GM19324 (cell line): ENCODE results near the gene HBP1.
"Not testable (repeated sequence)": the region's sequence is repeated elsewhere in the genome, so short reads cannot be mapped to it uniquely, and the experiment has no call there.

Source experiments
- ATAC-seq: cut with Tn5 transposase; IDR thresholded peaks from one replicate; pipeline ENCODE4 v1.9.1; 2021; ENCODE audit warnings: mild to moderate bottlenecking, moderate library complexity; ENCODE audit not compliant: unreplicated experiment, low FRiP score

HBP1 gene

GRCh38 chr7:107168233-107169119, at the start of gene HBP1:
Gene HBP1, plus strand, starts transcription at chr7:107169003. Its CDS starts 10,891 bp downstream, at chr7:107179894.
- ATAC-seq: peak; percentile 94

- no peak for ATAC-seq
Measured at GRCh38 chr7:107119376-107120105, 49.3 kb upstream of the HBP1 start.

GRCh38 chr7:107122486-107122911, 46.3 kb upstream of the HBP1 start:
- no peak for ATAC-seq

- ATAC-seq: no peak
Measured at GRCh38 chr7:107123392-107123791, 45.4 kb upstream of the HBP1 start.

- ATAC-seq: no peak
Measured at GRCh38 chr7:107125475-107125874, 43.3 kb upstream of the HBP1 start.

GRCh38 chr7:107128217-107128616, 40.6 kb upstream of the HBP1 start:
- no peak for ATAC-seq

GRCh38 chr7:107128748-107129147, 40.1 kb upstream of the HBP1 start:
- ATAC-seq: no peak

- no peak for ATAC-seq
Measured at GRCh38 chr7:107130487-107131220, 38.1 kb upstream of the HBP1 start.

- no peak for ATAC-seq
Measured at GRCh38 chr7:107133396-107133795, 35.4 kb upstream of the HBP1 start.

GRCh38 chr7:107138696-107139420, 29.9 kb upstream of the HBP1 start:
- ATAC-seq: no peak

GRCh38 chr7:107143875-107144274, 24.9 kb upstream of the HBP1 start:
- not testable (repeated sequence) for ATAC-seq

- no peak for ATAC-seq
Measured at GRCh38 chr7:107145067-107145838, 23.6 kb upstream of the HBP1 start.

- no peak for ATAC-seq
Measured at GRCh38 chr7:107147464-107148393, 21.1 kb upstream of the HBP1 start.

GRCh38 chr7:107148721-107149120, 20.1 kb upstream of the HBP1 start:
- no peak for ATAC-seq

GRCh38 chr7:107149863-107150262, 18.9 kb upstream of the HBP1 start:
- no peak for ATAC-seq

GRCh38 chr7:107150375-107151073, 18.3 kb upstream of the HBP1 start:
- no peak for ATAC-seq

GRCh38 chr7:107151538-107151937, 17.3 kb upstream of the HBP1 start:
- ATAC-seq: no peak

GRCh38 chr7:107152011-107152410, 16.8 kb upstream of the HBP1 start:
- ATAC-seq: no peak
